ENCODE data around the gene GFRA1.

GRCh38 chr10:116070743-116071320 is 202.2 kb downstream of the GFRA1 start:
- TF ChIP-seq CTCF (IDR thresholded peaks at IDR 0.05) (no peak), POLR2A (IDR thresholded peaks at IDR 0.05) (no peak)

All from Peyer's patch (tissue), 4 donors.